Caco-2 (cell line): ENCODE data around the gene RXRG. TPM values are rescaled to one million over a fixed set of nuclear protein-coding genes. Genes with fewer than 3 reads are reported as not detected.

Experiments used
- BruUV-seq: library from RNA; stranded (reverse); fragments of 400-500 nt; replicated peaks from 2 replicates; lab custom pipeline; 2021; lab: Mats Ljungman, UMichigan
- CTCF ChIA-PET: fragments of 300-600 bp; sonication (Branson Sonifier 250); formaldehyde crosslinking; loops from one replicate; lab custom pipeline; 2022; ENCODE audit warnings: antibody characterized with exemption; lab: Charles Lee
- POLR2A ChIA-PET: fragments of 300-600 bp; sonication (Branson Sonifier 250); formaldehyde crosslinking; loops from one replicate; lab custom pipeline; 2022; ENCODE audit warnings: antibody characterized with exemption; lab: Charles Lee
- DNase-seq, 2 experiments: peaks; one replicate each; pipeline versions ENCODE4 v3.0.0 to v3.0.0-alpha.2; 2020 to 2022
- H3K27me3 ChIP-seq: replicated peaks from 2 replicates; pipeline ENCODE4 v1.6.0; 2011; ENCODE audit warnings: low read length; ENCODE audit not compliant: control insufficient read depth, insufficient read depth
- H3K36me3 ChIP-seq: 2 replicates; pipeline ENCODE4 v1.5.1; 2011; ENCODE audit warnings: low read length; ENCODE audit not compliant: control insufficient read depth, insufficient read depth
- H3K4me1 ChIP-seq: fragments of 250-450 bp; sonication (Bioruptor Pico); 2 replicates; pipeline ENCODE4 v1.5.1; 2020; ENCODE audit warnings: mild to moderate bottlenecking
- H3K4me3 ChIP-seq: 2 replicates; pipeline ENCODE4 v1.5.1; 2011; ENCODE audit warnings: low read depth, mild to moderate bottlenecking, control low read depth, low read length
- H3K9me3 ChIP-seq: fragments of 250-450 bp; sonication (Bioruptor Pico); 2 replicates; pipeline ENCODE4 v1.5.1; 2020; ENCODE audit warnings: mild to moderate bottlenecking, moderate library complexity
- H3K27ac Mint-ChIP-seq: one replicate; pipeline ENCODE4 v1.8.0; 2022; ENCODE audit warnings: mixed read lengths; ENCODE audit not compliant: unreplicated experiment
- H3K27me3 Mint-ChIP-seq: one replicate; pipeline ENCODE4 v1.8.0; 2022; ENCODE audit warnings: mixed read lengths; ENCODE audit not compliant: insufficient read depth, unreplicated experiment
- H3K36me3 Mint-ChIP-seq: one replicate; pipeline ENCODE4 v1.8.0; 2022; ENCODE audit warnings: mild to moderate bottlenecking, mixed read lengths; ENCODE audit not compliant: insufficient read depth, unreplicated experiment
- H3K4me1 Mint-ChIP-seq: one replicate; pipeline ENCODE4 v1.8.0; 2022; ENCODE audit warnings: low read depth, mixed read lengths; ENCODE audit not compliant: unreplicated experiment
- H3K4me3 Mint-ChIP-seq: one replicate; pipeline ENCODE4 v1.8.0; 2022; ENCODE audit warnings: mild to moderate bottlenecking, moderate library complexity, mixed read lengths; ENCODE audit not compliant: unreplicated experiment
- H3K9me3 Mint-ChIP-seq: one replicate; pipeline ENCODE4 v1.8.0; 2022; ENCODE audit warnings: mixed read lengths; ENCODE audit not compliant: unreplicated experiment
- intact Hi-C: fragments of 100-400 bp; cut with micrococcal nuclease; formaldehyde crosslinking; loops from one replicate; pipeline ENCODE4 v1.10.0; 2022; ENCODE audit not compliant: unreplicated experiment
- total RNA-seq: library from RNA; stranded (reverse); gene quantifications from 2 replicates; pipeline ENCODE4 v1.2.3, GENCODE V29; 2022
- TF ChIP-seq, protein P1 (sequence below), 2 experiments: fragments of 200-600 bp in 1 of 2; IDR thresholded peaks; 1 replicate in 1 of 2; 2 replicates in 1 of 2; pipeline versions ENCODE4 v1.5.1 to v1.8.0; 2011 to 2022; ENCODE audit warnings: antibody characterized with exemption in 1 of 2, control low read depth in 1 of 2, inconsistent platforms in 1 of 2, low read depth in 1 of 2, low read length in 1 of 2, mild to moderate bottlenecking in 1 of 2, moderate library complexity in 1 of 2; ENCODE audit not compliant: insufficient read depth in 1 of 2, severe bottlenecking in 1 of 2, unreplicated experiment in 1 of 2

RXRG gene
- total RNA-seq, 1 experiment from 2014 or later = not detected

DNA sequence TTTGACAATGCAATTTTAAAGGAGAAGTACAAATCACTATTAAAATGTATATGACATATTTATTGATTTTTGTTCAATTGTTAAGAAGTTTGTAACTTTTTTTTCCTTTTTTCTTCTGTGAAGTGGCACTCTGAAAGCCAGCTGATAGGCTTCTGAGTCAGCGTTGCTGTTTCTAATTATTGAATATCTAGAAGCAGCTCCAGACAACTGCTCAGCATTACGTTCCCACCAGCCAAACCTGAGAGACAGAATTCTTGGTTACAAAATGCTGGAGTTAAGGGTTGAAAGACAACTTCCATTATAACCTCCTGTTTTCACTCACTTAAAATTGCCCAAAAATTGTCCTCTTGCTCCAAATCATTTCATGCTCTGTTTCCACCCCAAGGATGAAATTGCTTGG is 57.0 kb downstream of the RXRG start:
- H3K36me3 ChIP-seq = no peaks in the 10 kb centered on the region
- H3K27ac Mint-ChIP-seq = no peak overlapping the region
- BruUV-seq = no TSS peak
- H3K9me3 ChIP-seq = no peaks in the 10 kb centered on the region
- H3K4me1 Mint-ChIP-seq = no peaks in the 10 kb centered on the region
- H3K27me3 ChIP-seq = no peaks in the 10 kb centered on the region
- ChIA-PET POLR2A (no interaction called here), CTCF (no interaction called here)
- DNase-seq = no peak
- H3K4me3 Mint-ChIP-seq = no peak overlapping the region
- intact Hi-C loops = no loop called here
- peaks cover 14% of the 10 kb centered on the region for H3K27me3 Mint-ChIP-seq
- no peaks in the 10 kb centered on the region for H3K36me3 Mint-ChIP-seq
- no peak overlapping the region for H3K4me3 ChIP-seq
- H3K9me3 Mint-ChIP-seq = no peaks in the 10 kb centered on the region
- TF ChIP-seq, protein P1, sequence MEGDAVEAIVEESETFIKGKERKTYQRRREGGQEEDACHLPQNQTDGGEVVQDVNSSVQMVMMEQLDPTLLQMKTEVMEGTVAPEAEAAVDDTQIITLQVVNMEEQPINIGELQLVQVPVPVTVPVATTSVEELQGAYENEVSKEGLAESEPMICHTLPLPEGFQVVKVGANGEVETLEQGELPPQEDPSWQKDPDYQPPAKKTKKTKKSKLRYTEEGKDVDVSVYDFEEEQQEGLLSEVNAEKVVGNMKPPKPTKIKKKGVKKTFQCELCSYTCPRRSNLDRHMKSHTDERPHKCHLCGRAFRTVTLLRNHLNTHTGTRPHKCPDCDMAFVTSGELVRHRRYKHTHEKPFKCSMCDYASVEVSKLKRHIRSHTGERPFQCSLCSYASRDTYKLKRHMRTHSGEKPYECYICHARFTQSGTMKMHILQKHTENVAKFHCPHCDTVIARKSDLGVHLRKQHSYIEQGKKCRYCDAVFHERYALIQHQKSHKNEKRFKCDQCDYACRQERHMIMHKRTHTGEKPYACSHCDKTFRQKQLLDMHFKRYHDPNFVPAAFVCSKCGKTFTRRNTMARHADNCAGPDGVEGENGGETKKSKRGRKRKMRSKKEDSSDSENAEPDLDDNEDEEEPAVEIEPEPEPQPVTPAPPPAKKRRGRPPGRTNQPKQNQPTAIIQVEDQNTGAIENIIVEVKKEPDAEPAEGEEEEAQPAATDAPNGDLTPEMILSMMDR (IDR thresholded peaks at IDR 0.05; ENCODE audit: insufficient read depth in 1 of 2, low read depth in 1 of 2, low read length in 1 of 2, severe bottlenecking in 1 of 2, unreplicated experiment in 1 of 2) = no peak
- no peaks in the 10 kb centered on the region for H3K4me1 ChIP-seq

DNA sequence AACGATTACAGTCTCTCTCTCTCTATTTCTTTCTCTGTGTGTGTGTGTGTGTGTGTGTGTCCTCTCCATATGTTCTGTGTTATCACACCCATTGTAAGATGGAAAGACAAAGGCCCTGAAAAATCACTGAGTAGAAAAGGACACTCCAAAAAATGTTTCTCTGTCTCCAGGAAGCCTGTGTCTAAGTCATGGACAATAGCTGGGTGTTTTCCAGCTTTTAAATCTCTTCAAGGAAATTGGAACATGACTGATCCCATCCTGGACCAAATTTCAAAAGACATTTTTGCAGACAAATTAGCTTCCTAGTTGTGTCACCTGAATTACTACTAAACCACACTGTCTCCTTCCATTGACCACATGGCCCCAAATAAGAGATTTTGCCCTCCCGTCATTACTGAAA is 57.4 kb downstream of the RXRG start:
- BruUV-seq = no TSS peak
- CTCF ChIA-PET = no interaction called here

DNA sequence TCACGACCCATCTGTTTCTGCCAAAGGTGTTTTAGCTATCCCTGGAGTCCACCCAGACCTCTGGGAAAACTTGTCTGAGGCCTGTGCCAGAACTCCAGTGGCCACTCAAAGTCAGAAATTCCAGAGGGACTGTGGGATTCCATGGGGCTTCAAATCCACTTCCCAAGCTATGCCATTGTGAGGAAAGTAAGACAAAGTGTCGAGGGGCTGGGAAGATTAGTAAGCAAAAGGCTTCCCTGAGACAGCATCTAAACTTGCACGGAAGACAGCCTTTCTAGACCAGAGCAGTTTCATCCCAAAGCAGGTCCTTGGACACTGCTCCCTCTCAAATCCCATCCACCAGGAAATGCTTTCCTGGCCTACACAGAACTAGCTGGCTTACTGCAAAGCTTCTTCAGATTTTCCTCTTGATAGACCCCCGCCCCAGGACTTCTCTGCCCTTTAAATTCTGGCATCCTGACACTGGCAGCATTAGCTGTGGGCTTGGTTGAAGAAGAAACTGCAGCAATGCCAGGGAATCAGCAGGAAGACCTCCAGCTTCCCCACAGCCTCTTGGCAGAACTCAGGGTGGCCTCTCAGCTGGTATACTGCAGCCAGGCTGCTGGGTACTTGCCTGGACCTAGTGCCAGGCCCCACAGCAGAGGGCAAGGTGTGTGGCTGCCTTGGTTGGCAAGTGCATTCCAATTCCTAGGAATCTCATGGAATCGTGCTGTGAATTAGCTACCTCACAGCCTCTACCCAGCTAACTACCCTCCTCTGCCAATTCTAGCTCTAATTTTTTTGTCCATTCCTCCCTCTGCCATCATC is 61.1 kb downstream of the RXRG start:
- H3K4me3 ChIP-seq = no peak overlapping the region
- H3K27me3 ChIP-seq = no peaks in the 10 kb centered on the region
- no peaks in the 10 kb centered on the region for H3K9me3 ChIP-seq
- H3K27me3 Mint-ChIP-seq = peaks cover 10% of the 10 kb centered on the region
- no peaks in the 10 kb centered on the region for H3K36me3 Mint-ChIP-seq
- no peak overlapping the region for H3K27ac Mint-ChIP-seq
- H3K9me3 Mint-ChIP-seq = no peaks in the 10 kb centered on the region
- no TSS peak for BruUV-seq
- TF ChIP-seq, protein P1 (IDR thresholded peaks at IDR 0.05; ENCODE audit: insufficient read depth in 1 of 2, low read depth in 1 of 2, low read length in 1 of 2, severe bottlenecking in 1 of 2, unreplicated experiment in 1 of 2) = no peak
- ChIA-PET POLR2A (no interaction called here), CTCF (no interaction called here)
- H3K4me1 ChIP-seq = no peaks in the 10 kb centered on the region
- intact Hi-C loops = no loop called here
- H3K36me3 ChIP-seq = no peaks in the 10 kb centered on the region
- H3K4me3 Mint-ChIP-seq = no peak overlapping the region
- no peak for DNase-seq
- no peaks in the 10 kb centered on the region for H3K4me1 Mint-ChIP-seq

More for the DNA sequence above, 57.4 kb downstream of the RXRG start:
- TF ChIP-seq, protein P1 (IDR thresholded peaks at IDR 0.05; ENCODE audit: insufficient read depth in 1 of 2, low read depth in 1 of 2, low read length in 1 of 2, severe bottlenecking in 1 of 2, unreplicated experiment in 1 of 2) = no peak
- Histone ChIP-seq H3K9me3 (no peaks in the 10 kb centered on the region), H3K36me3 (no peaks in the 10 kb centered on the region), H3K27me3 (no peaks in the 10 kb centered on the region), H3K4me1 (no peaks in the 10 kb centered on the region), H3K4me3 (no peak overlapping the region)
- POLR2A ChIA-PET = no interaction called here
- Mint-ChIP-seq H3K9me3 (no peaks in the 10 kb centered on the region), H3K27me3 (peaks cover 14% of the 10 kb centered on the region), H3K4me3 (no peak overlapping the region), H3K27ac (no peak overlapping the region), H3K4me1 (no peaks in the 10 kb centered on the region), H3K36me3 (no peaks in the 10 kb centered on the region)
- intact Hi-C loops = no loop called here
- no peak for DNase-seq
